ENCODE measurements around the gene UTP4. TPM values are rescaled to one million over a fixed set of nuclear protein-coding genes. Genes with fewer than 3 reads are reported as not detected.

Gene UTP4
- 100 to 1,000 TPM; 150 to 155 TPM for total RNA-seq
- polyA plus RNA-seq: 59.0 TPM

GRCh38 chr16:69132424-69133252 is at the start of gene UTP4, which contains the start of gene CHTF8:
Gene UTP4, plus strand, starts transcription at chr16:69132649. Its CDS starts 811 bp downstream, at chr16:69133460.
Gene CHTF8, minus strand, starts transcription at chr16:69132588. Its CDS starts 11,130 bp downstream, at chr16:69121458.
- Mint-ChIP-seq H3K27me3 (no peaks in the 10 kb centered on the region), H3K9me3 (no peaks in the 10 kb centered on the region), H3K4me3 (peak within 1 kb of the TSS; percentile 91 to 99 (median 94)), H3K4me1 (peaks cover 48 to 76% (median 71%) of the 10 kb centered on the region in 3 donors), H3K36me3 (peaks cover 0 to 37% (median 9%) of the 10 kb centered on the region in 3 donors), H3K27ac (peak within 1 kb of the TSS; percentile 93 to 99 (median 95))
- no peaks in the 10 kb centered on the region for H3K27me3 ChIP-seq (ENCODE audit: insufficient read depth, low read length, poor library complexity, severe bottlenecking)
- peak; percentile 80 to 89 (median 82) for DNase-seq
- H3K27ac ChIP-seq (ENCODE audit: low read depth, low read length): peak within 1 kb of the TSS; percentile 92
- H3K4me3 ChIP-seq (ENCODE audit: low read length): peak within 1 kb of the TSS; percentile 96
- ChIA-PET CTCF (interaction anchor here (0.7 to 2.5 kb wide), 5 partner anchors 9 to 604 kb away, joined by 3 to 13 read pairs (median 4); no protein-coding TSS in a partner anchor), POLR2A (interaction anchor here (0.6 to 2.1 kb wide), 6 partner anchors 10 to 178 kb away, joined by 3 to 10 read pairs (median 3); partner anchors contain the start of genes SNTB2 and VPS4A)
- H3K4me1 ChIP-seq (ENCODE audit: insufficient read depth, low read length): peaks cover 33% of the 10 kb centered on the region
- H3K36me3 ChIP-seq (ENCODE audit: insufficient read depth, low read length): peaks cover 6% of the 10 kb centered on the region
- no peaks in the 10 kb centered on the region for H3K9me3 ChIP-seq (ENCODE audit: low read length)

- no peaks in the 10 kb centered on the region for H3K27me3 ChIP-seq (ENCODE audit: insufficient read depth, low read length, poor library complexity, severe bottlenecking)
- H3K36me3 ChIP-seq (ENCODE audit: insufficient read depth, low read length): no peaks in the 10 kb centered on the region
- no peak overlapping the region for H3K27ac Mint-ChIP-seq
- H3K9me3 ChIP-seq (ENCODE audit: low read length): no peaks in the 10 kb centered on the region
- no peak overlapping the region for H3K27ac ChIP-seq (ENCODE audit: low read depth, low read length)
- no peaks in the 10 kb centered on the region for H3K4me1 ChIP-seq (ENCODE audit: insufficient read depth, low read length)
- H3K36me3 Mint-ChIP-seq: peaks cover 6 to 36% (median 14%) of the 10 kb centered on the region in 3 donors
- peaks cover 1 to 6% (median 4%) of the 10 kb centered on the region in 3 donors for H3K4me1 Mint-ChIP-seq
- H3K4me3 Mint-ChIP-seq: no peak overlapping the region
- no peak for DNase-seq
- CTCF ChIA-PET: no interaction called here
- H3K9me3 Mint-ChIP-seq: no peaks in the 10 kb centered on the region
- H3K4me3 ChIP-seq (ENCODE audit: low read length): no peak overlapping the region
- POLR2A ChIA-PET: no interaction called here
- no peaks in the 10 kb centered on the region for H3K27me3 Mint-ChIP-seq
Observed at GRCh38 chr16:69083306-69083941, 49.0 kb upstream of the UTP4 start.

GRCh38 chr16:69084289-69084688 is 48.2 kb upstream of the UTP4 start:
- Histone ChIP-seq H3K36me3 (ENCODE audit: insufficient read depth, low read length) (no peaks in the 10 kb centered on the region), H3K27me3 (ENCODE audit: insufficient read depth, low read length, poor library complexity, severe bottlenecking) (no peaks in the 10 kb centered on the region), H3K27ac (ENCODE audit: low read depth, low read length) (no peak overlapping the region), H3K9me3 (ENCODE audit: low read length) (no peaks in the 10 kb centered on the region), H3K4me1 (ENCODE audit: insufficient read depth, low read length) (no peaks in the 10 kb centered on the region), H3K4me3 (ENCODE audit: low read length) (no peak overlapping the region)
- ChIA-PET POLR2A (no interaction called here), CTCF (no interaction called here)
- Mint-ChIP-seq H3K36me3 (peaks cover 6 to 35% (median 14%) of the 10 kb centered on the region in 3 donors), H3K9me3 (no peaks in the 10 kb centered on the region), H3K4me1 (peaks cover 10 to 15% (median 12%) of the 10 kb centered on the region in 3 donors), H3K27ac (no peak overlapping the region), H3K4me3 (no peak overlapping the region), H3K27me3 (no peaks in the 10 kb centered on the region)
- no peak for DNase-seq

GRCh38 chr16:69085032-69085695 is 47.3 kb upstream of the UTP4 start:
- POLR2A ChIA-PET: no interaction called here
- H3K4me3 Mint-ChIP-seq: no peak overlapping the region
- no peak for DNase-seq
- CTCF ChIA-PET: interaction anchor here (0.6 kb wide), 1 partner anchor 20 kb away, joined by 3 read pairs; no protein-coding TSS in a partner anchor
- no peak overlapping the region for H3K27ac Mint-ChIP-seq
- no peaks in the 10 kb centered on the region for H3K36me3 ChIP-seq (ENCODE audit: insufficient read depth, low read length)
- H3K27me3 ChIP-seq (ENCODE audit: insufficient read depth, low read length, poor library complexity, severe bottlenecking): no peaks in the 10 kb centered on the region
- peaks cover 13 to 19% (median 19%) of the 10 kb centered on the region in 3 donors for H3K4me1 Mint-ChIP-seq
- H3K9me3 ChIP-seq (ENCODE audit: low read length): no peaks in the 10 kb centered on the region
- H3K36me3 Mint-ChIP-seq: peaks cover 6 to 35% (median 12%) of the 10 kb centered on the region in 3 donors
- H3K27me3 Mint-ChIP-seq: no peaks in the 10 kb centered on the region
- no peak overlapping the region for H3K4me3 ChIP-seq (ENCODE audit: low read length)
- H3K27ac ChIP-seq (ENCODE audit: low read depth, low read length): no peak overlapping the region
- H3K4me1 ChIP-seq (ENCODE audit: insufficient read depth, low read length): no peaks in the 10 kb centered on the region
- H3K9me3 Mint-ChIP-seq: no peaks in the 10 kb centered on the region

- no peaks in the 10 kb centered on the region for H3K9me3 ChIP-seq (ENCODE audit: low read length)
- H3K4me3 ChIP-seq (ENCODE audit: low read length): no peak overlapping the region
- Mint-ChIP-seq H3K27ac (peak overlapping the region in 2 of 8 donors; percentile 47 to 85), H3K27me3 (no peaks in the 10 kb centered on the region), H3K4me3 (no peak overlapping the region), H3K4me1 (peaks cover 13 to 20% (median 19%) of the 10 kb centered on the region in 3 donors), H3K9me3 (no peaks in the 10 kb centered on the region), H3K36me3 (peaks cover 6 to 35% (median 12%) of the 10 kb centered on the region in 3 donors)
- H3K27me3 ChIP-seq (ENCODE audit: insufficient read depth, low read length, poor library complexity, severe bottlenecking): no peaks in the 10 kb centered on the region
- H3K4me1 ChIP-seq (ENCODE audit: insufficient read depth, low read length): no peaks in the 10 kb centered on the region
- ChIA-PET POLR2A (no interaction called here), CTCF (no interaction called here)
- no peaks in the 10 kb centered on the region for H3K36me3 ChIP-seq (ENCODE audit: insufficient read depth, low read length)
- no peak for DNase-seq
- H3K27ac ChIP-seq (ENCODE audit: low read depth, low read length): no peak overlapping the region
Observed at GRCh38 chr16:69087161-69087581, 45.3 kb upstream of the UTP4 start.

GRCh38 chr16:69088684-69089083 is 43.8 kb upstream of the UTP4 start:
- peaks cover 6 to 25% (median 11%) of the 10 kb centered on the region in 3 donors for H3K36me3 Mint-ChIP-seq
- no peak overlapping the region for H3K4me3 ChIP-seq (ENCODE audit: low read length)
- peaks cover 13 to 20% (median 19%) of the 10 kb centered on the region in 3 donors for H3K4me1 Mint-ChIP-seq
- H3K27ac ChIP-seq (ENCODE audit: low read depth, low read length): no peak overlapping the region
- no peak for DNase-seq
- H3K27ac Mint-ChIP-seq: peak overlapping the region in 5 of 8 donors; percentile 42 to 86 (median 47)
- H3K4me3 Mint-ChIP-seq: no peak overlapping the region
- H3K4me1 ChIP-seq (ENCODE audit: insufficient read depth, low read length): no peaks in the 10 kb centered on the region
- H3K27me3 Mint-ChIP-seq: no peaks in the 10 kb centered on the region
- CTCF ChIA-PET: interaction anchor here (1.4 kb wide), 1 partner anchor 13 kb away, joined by 3 read pairs; no protein-coding TSS in a partner anchor
- H3K9me3 Mint-ChIP-seq: no peaks in the 10 kb centered on the region
- H3K9me3 ChIP-seq (ENCODE audit: low read length): no peaks in the 10 kb centered on the region
- H3K27me3 ChIP-seq (ENCODE audit: insufficient read depth, low read length, poor library complexity, severe bottlenecking): no peaks in the 10 kb centered on the region
- H3K36me3 ChIP-seq (ENCODE audit: insufficient read depth, low read length): no peaks in the 10 kb centered on the region
- POLR2A ChIA-PET: no interaction called here

GRCh38 chr16:69089091-69089910 is 43.1 kb upstream of the UTP4 start:
- peaks cover 0 to 2% of the 10 kb centered on the region in 2 donors for H3K27me3 Mint-ChIP-seq
- Histone ChIP-seq H3K27ac (ENCODE audit: low read depth, low read length) (no peak overlapping the region), H3K4me3 (ENCODE audit: low read length) (no peak overlapping the region), H3K9me3 (ENCODE audit: low read length) (no peaks in the 10 kb centered on the region), H3K36me3 (ENCODE audit: insufficient read depth, low read length) (no peaks in the 10 kb centered on the region), H3K4me1 (ENCODE audit: insufficient read depth, low read length) (no peaks in the 10 kb centered on the region), H3K27me3 (ENCODE audit: insufficient read depth, low read length, poor library complexity, severe bottlenecking) (no peaks in the 10 kb centered on the region)
- DNase-seq: no peak
- peak overlapping the region in 5 of 8 donors; percentile 5 to 74 (median 47) for H3K27ac Mint-ChIP-seq
- CTCF ChIA-PET: interaction anchor here (1.4 kb wide), 1 partner anchor 14 kb away, joined by 3 read pairs; no protein-coding TSS in a partner anchor
- POLR2A ChIA-PET: interaction anchor here (0.5 to 0.6 kb wide), 2 partner anchors 38 to 153 kb away, joined by 3 to 4 read pairs; no protein-coding TSS in a partner anchor
- H3K9me3 Mint-ChIP-seq: no peaks in the 10 kb centered on the region
- H3K36me3 Mint-ChIP-seq: peaks cover 6 to 19% (median 7%) of the 10 kb centered on the region in 3 donors
- peaks cover 13 to 20% (median 19%) of the 10 kb centered on the region in 3 donors for H3K4me1 Mint-ChIP-seq
- H3K4me3 Mint-ChIP-seq: peak overlapping the region in 1 of 7 donors; percentile 18
